ENCODE measurements around the gene MOGAT2. TPM values are rescaled to one million over a fixed set of nuclear protein-coding genes. Genes with fewer than 3 reads are reported as not detected.
"Not testable (repeated sequence)": the region's sequence is repeated elsewhere in the genome, so short reads cannot be mapped to it uniquely, and the experiment has no call there.

Gene MOGAT2
- under 1 TPM; 0.26 to 0.38 TPM for total RNA-seq
- long read RNA-seq = 0 reads

DNA sequence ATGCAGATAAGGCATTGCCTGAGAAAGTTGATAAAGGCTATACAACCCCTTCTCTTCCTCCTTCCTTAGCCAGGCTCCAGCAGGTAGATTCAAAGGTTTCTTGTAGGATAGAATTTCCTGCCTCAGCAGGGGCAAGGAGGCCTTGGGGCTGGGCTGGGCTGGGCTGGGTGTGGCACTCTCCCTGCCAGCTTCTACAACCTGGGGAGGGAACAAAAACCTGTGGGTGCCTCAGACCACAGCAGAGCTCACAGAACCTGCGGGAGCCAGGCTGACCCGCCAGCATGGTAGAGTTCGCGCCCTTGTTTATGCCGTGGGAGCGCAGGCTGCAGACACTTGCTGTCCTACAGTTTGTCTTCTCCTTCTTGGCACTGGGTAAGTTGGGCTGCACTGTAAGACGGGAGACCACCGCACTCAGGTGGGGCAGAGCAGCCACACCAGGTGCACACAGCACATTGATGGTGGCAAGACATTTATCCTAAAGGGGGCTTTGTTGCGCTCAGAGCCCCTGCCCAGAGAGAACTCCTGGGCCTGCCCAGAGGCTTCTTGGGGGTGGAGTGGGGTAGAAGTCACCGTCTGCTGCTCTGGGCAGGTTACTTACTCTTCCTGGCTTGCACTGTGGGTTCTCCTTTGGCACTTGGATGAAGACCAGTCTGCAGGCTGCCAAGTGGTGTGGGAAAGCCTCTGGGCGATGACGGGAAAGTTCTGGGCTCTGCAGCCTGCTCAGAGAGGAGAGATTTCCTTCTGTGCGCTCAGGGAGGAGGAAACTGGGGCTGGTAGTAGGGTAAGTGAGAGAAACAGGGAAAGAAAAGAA, at the start of gene MOGAT2:
MOGAT2 (plus strand) TSS at position 231 of the 811 bp plus-strand sequence; CDS start at position 282, 51 bp downstream.
- DNase-seq = no peak
- intact Hi-C loops (cut with DNase I) = no loop called here
- peak in 1 of 2 donors; percentile 70 for ATAC-seq

DNA sequence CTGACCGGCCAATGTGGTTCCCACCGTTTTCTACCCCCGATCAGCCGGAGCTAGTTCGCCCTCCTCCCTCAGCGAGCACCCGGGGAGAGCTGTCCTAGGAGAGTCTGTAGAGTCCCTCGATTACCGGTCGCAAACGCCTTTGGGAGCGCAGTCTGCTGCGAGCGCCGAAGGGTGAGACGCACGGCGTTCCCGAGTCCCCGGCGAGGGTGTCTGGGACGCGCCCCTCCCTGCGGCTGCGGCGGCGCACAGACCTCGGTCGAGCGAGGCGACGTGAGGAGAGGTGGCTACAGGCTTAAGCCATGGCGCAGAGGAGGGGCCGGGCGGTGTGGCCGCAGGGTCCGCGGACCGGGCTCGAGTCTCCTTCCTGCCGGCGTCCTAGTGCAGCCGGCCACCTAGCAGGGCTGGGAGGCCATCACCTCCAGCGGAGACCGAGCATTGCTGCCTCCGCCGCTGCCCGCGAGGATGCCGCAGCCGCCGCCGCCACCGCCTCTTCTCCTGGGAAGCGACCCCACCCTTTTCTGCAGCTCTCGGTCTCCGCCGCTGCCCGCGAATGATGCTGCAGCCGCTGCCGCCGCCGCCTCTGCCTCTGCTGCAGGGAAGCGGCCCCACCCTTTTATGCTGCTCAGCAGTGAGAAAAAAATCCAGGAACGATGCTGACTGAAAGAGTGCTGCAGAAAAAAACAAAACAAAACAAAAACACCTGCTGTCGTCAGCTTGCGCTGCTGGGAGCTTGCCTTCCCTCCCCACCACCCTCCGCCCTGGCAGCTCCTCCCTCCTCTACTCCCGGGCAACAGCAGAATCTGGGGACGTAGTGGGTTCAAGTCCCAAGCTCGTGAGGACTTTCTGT, 49.0 kb upstream of the MOGAT2 start, which contains the start of gene MAP6:
MAP6 (minus strand) TSS at position 588 of the 847 bp plus-strand sequence. CDS start 669 bp downstream, outside the sequence.
- peak; percentile 23 to 71 for ATAC-seq
- DNase-seq = peak; percentile 50
- intact Hi-C loops (cut with DNase I) = no loop called here

DNA sequence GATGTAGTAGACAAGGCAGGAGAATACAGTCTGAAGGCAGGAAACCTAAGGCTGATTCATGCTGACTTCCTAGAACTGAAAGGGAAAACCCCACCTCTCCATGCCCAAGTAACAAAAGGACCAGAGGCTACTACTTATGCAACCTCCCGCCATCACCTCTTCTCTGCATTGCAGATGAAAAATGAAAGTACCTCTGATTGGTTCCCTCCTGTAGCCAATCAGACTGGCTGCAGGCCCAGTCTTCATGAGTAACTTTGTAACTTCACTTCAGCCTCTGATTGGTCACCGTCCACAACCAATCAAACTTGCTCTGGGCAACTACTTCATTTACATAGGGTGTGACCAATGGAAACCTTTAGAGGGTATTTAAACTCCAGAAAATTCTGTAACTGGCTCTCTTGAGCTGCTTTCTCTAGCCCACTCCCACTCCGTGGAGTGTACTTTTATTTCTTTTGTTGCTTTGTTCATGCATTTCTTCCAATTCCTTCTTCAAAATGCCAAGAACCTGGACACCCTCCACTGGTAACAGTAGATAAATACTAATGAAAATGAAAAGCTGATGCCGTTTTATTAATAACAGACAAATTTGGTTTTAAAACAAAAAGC, 43.6 kb upstream of the MOGAT2 start:
- ATAC-seq (no peak), DNase-seq (no peak)
- intact Hi-C loops (cut with DNase I) = no loop called here

DNA sequence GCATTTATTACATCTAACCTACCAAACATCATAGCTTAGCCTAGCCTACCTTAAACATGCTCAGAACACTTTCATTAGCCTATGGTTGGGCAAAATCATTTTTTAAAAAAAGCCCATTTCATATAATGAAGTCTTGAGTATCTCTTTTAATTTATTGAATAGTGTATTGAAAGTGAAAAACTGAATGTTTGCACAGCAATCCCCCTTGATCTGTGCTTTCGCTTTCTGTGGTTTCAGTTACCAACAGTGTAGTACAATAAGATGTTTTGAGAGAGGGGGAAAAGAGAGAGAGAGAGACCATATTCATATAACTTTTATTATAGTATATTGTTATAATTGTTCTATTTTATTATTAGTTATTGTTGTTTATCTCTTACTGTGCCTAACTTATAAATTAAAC, 40.4 kb upstream of the MOGAT2 start:
- ATAC-seq = no peak
- intact Hi-C loops (cut with DNase I) = no loop called here
- no peak for DNase-seq

DNA sequence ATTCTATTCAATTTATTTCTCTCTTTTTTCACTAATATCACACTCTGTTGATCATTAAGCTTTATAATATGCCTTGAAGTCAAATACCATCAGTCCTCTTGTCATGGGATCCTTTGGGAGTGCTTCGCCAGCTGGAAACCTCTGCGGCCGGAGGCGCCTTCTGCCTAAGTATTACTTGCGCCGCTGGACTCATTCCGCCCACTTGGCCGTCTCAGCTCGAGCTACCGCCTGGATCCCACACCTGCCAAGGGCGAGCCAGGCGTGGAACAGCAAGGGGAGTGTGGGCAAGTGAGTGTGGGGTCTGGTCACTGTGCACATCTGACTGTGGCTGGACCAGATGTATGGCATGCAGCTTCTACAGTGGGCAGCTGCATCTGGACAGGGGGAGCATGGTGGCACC, 39.7 kb upstream of the MOGAT2 start:
- intact Hi-C loops (cut with DNase I) = no loop called here
- DNase-seq (no peak), ATAC-seq (no peak)

DNA sequence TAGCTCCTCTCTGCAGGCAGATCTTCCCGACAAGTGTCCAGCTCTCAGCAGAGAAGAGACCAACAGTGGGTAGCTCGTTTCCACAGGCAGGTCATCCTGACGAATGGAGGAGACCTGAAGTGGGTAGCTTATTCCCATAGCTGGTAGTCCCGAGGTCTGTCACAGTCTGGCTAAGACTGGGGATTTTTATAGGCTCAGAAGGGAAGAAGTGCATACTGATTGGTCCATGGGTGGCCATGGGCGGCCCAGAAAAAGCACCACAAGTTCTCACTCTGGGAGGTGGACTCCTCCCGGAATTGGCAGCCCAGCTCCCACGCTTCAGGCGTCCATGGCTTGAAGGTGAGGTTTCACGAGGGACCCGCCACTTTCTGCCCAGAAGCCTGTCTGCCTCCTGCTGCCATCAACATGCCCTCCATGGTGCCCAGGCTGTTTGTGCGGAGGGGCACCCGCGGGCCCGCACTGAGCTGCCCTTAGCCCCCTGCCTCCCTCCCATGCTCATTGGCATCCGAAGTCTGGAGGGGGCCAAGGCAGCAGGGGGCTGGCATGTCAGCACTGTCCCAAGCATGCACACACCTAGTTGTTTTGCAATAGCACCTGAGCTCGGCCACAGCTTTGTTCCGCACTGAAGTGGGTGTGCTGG, 38.9 kb upstream of the MOGAT2 start:
- no peak for ATAC-seq
- no peak for DNase-seq
- intact Hi-C loops (cut with DNase I) = no loop called here

DNA sequence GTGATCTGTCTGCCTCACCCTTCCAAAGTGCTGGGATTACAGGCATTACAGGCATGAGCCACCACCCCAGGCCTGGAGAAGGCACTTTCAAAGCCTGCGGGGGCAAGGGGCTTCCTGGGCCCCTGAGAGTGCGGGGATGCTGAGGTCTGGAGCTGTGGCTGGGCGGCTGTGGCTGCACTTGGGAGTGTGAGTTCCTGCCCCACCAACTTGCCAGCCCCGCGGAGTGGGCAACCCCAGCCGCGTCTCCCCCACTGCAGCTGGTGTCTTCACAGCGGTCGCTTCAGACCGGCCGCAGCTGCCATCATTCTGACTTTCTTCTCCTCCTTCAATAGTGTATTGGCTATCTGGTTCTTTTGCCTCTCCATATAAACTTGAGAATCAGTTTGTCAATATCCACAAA, 38.1 kb upstream of the MOGAT2 start:
- no peak for DNase-seq
- intact Hi-C loops (cut with DNase I) = no loop called here
- ATAC-seq = no peak

DNA sequence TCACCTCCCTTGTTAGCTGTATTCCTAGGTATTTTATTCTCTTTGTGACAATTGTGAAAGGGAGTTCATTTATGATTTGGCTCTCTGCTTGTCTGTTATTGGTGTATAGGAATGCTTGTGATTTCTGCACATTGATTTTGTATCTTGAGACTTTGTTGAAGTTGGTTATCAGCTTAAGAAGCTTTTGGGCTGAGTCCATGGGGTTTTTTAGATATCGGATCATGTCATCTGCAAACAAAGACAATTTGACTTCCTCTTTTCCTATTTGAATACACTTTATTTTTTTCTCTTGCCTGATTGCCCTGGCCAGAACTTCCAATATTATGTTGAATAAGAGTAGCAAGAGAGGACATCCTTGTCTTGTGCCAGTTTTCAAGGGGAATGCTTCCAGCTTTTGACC, 33.8 kb upstream of the MOGAT2 start:
- intact Hi-C loops (cut with DNase I); ATAC-seq; DNase-seq: not testable (repeated sequence)

DNA sequence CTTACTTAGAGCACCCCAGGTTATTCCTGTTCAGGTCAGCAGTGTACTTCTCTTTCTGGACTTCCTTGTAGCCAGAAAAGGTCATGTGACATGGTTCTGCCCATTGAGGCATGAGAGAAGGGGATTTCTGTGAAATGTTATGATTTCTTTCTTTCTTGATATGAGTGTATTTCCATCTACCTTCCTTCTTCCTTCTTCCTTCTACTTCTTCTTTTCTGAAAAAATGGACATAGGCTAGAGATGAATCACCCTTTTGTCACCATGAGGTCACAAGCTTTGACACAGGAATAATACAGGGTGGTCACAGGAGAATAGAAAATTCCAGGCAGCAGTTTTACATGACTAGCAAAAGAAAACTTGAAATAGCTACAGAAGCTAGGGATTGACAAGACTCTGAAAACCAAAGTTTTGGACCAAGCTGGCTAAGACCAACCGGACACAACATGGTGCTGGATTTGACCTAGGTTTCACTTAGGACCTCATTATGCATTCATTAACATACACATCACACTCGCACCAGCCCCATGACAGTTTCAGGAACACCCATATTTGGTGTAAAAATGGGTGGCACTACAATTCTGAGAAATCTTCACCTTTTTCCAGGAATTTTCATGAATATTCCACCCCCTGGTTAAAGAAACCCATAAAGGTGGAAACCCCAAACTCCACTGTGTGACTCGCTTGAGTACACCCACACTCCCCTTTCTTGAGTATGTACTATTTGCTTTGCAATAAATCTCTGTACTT, 27.6 kb upstream of the MOGAT2 start:
- no peak for DNase-seq
- intact Hi-C loops (cut with DNase I) = no loop called here

DNA sequence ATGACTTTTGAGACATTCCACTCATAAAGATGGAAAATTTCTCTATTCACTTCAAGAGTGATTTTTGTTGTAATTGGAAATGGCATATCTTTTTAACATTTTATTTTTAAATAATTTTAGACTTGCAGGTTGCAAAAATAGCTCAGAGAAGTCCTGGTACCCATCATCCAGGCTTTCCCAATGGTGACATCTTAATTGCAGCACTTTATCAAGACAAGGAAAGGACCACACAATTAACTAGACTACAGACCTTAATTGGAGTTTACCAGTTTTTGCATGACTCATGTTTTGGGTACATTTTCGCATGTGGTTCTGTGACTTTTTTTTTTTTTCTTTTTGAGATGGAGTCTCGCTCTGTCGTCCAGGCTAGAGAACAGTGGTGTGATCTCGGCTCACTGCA, 25.8 kb upstream of the MOGAT2 start:
- DNase-seq (no peak), ATAC-seq (no peak)
- intact Hi-C loops (cut with DNase I) = no loop called here

More for the DNA sequence above, 27.6 kb upstream of the MOGAT2 start:
- ATAC-seq = no peak

DNA sequence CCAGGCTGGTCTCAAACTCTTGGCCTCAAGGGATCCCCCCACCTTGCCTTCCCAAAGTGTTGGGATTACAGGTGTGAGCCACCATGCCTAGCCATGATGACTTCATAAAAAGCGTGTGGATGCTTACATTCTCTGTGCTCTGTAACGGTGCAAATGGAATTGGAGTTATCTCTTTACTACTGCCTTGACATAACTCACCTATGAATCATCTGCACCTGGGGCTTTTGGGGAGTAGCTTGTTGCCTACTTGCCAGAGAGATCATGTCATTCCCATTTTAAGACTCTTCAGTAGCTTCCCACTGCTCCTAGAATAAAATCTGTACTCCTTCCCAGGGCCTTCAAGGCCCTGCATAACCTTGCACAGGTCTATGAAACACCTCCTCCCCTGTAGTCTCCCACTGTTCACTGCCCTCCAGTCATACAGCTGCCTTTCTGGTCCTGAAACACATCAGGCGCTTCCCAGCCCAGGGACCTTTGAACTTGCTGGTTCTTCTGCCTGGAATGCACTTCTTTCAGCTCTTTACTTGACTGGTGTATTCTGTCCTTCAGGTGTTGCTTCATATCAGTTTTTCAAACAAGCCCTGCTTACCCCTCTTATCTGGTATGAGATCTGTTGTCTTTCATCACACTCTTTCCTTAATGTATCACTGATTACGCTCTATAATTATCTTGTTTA, 19.6 kb upstream of the MOGAT2 start:
- ATAC-seq = peak in 1 of 2 donors; percentile 69
- intact Hi-C loops (cut with DNase I) = no loop called here
- DNase-seq = no peak

DNA sequence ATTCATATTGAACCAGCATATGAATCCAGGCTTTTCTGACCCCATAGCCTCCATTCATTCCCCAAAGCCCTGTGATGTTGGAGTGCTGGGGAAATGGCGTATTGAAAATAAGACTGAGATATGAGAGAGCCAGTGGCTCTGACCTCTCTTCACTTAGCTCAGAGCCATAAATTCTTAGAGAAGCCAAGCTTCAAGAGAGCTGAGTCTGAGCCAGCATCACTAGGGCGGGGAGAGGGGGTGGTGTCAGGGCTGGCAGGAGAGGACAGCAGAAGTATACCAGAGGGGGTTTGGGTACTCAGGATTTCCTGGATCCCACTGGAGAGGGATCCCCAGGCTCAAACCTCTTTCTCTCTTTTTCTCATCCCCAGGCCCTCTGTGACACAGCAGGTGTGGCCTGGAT, 16.7 kb upstream of the MOGAT2 start:
- intact Hi-C loops (cut with DNase I) = no loop called here
- peak; percentile 76 to 88 for ATAC-seq
- DNase-seq = no peak

DNA sequence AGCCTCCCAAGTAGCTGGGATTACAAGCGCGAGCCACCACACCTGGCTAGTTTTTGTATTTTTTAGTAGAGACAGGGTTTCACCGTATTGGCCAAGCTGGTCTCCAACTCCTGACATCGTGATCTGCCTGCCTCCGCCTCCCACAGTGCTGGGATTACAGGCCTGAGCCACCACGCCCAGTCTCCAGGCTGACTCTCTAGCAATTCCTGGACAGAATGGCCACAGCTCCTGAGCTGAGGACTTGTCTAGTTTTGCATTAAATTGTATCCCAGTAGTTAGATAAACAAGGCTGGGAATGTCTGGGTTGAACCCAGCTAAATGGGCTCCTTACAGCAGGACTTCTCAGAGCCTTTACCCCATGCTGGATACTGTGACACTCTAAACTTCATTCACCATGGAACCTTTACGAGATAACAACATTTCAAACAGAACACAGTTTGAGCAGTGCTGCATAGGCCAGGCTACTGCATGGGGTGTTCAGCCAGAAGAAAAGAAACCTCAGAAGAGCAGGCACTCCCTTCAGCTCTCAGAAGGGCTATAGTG, 13.9 kb upstream of the MOGAT2 start:
- intact Hi-C loops (cut with DNase I) = no loop called here
- ATAC-seq (no peak), DNase-seq (no peak)

DNA sequence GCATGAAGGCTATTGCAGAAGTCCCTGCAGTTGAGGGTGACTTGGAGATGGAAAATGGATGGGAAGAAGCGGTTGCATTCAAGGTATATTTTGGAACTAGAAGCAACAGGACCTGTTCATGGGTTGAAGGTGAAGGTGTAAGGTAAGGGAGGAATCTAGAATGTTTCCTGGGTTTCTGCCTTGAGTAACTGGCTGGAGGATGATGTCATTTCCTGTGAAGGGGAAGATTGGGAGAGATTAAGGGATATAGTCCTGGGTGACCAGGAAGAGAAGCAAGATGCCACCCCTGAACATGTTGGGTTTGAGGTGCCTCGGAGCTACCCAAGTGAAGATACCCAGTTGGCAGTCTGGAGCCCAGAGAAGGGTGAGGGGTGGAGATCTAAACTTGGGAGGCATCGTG, 12.1 kb upstream of the MOGAT2 start:
- ATAC-seq (no peak), DNase-seq (no peak)
- intact Hi-C loops (cut with DNase I) = no loop called here

DNA sequence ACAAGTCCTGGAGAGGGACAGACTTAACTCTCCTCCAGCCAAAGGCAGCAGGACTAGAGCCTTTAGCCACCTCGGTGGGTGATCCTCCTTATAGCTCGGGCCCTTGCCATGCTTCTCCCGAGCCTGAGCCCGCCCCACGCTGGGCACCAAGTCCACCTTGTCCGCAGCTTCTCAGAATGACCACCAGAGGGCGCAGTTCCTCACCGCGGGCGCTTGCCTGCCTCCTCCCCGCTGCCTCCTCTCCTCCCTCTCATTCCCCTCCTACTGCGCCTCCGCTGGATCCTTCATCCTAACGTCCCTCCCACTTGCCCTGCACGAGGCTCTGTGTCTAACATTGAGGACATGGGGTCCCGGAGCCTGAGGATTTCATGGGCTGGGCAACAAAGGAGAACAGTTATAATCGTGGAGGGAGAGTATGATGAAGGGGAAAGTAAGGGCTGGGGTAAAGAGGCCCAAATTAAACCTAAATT, 11.3 kb upstream of the MOGAT2 start:
- intact Hi-C loops (cut with DNase I) = no loop called here
- ATAC-seq = peak; percentile 96 to 97
- peak; percentile 80 for DNase-seq

DNA sequence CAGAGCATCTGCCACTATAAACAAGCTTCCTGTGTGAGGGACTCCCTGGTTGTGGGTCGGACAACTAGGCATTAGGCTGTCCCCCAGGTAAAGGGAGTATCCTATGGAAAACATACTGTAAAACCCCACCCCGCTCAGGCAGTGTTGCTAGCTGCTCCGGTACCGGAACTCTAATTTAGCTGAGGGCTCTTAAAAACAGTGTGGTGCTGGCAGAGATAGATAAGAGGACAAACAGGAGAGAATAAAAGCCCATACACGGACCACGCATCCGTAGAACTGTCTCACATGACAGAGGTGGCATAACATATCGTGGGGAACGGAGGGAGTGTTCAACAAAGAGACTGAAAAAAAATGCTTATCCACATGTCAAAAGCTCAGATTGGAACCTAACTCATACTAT, 3.4 kb upstream of the MOGAT2 start:
- intact Hi-C loops (cut with DNase I) = no loop called here
- ATAC-seq (no peak), DNase-seq (no peak)

DNA sequence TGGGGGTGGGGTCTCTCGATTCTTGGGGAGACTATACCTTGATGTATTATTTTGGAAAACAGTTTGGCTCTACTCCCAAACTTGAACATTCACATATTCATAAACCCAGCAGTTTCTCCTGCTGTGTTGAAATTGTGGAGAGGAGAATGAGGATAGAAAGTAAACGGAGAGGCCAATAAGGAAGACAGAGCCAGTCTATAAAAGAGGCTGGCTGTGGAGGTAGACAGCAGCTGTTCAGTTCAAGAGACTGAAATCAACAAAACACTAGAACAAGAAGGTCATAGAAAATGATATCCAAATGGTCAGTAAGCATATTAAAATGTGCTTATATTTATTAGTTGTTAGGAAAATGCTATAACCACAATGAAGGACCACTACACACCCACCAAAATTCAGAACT, 1.9 kb upstream of the MOGAT2 start:
- no peak for ATAC-seq

DNA sequence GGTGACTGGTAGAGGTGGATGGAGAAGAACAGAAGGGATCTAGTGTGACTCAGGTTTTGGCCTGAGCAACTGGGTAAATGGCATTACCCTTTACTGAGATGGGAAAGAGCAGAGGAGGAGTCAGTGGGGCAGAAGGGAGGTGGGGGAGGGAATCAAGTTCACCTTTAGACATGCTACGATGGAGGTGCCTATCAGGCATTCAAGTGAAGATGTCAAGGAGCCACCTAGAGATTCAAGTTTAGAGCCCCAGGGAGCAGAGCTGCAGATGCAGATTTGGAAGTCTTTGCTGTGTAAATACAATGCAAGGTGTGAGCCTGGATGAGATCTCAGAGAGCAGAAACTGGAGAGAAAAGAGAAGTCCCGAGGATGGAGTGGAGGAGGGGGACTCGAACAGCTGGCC, 979 bp upstream of the MOGAT2 start:
- no peak for DNase-seq
- intact Hi-C loops (cut with DNase I) = no loop called here
- no peak for ATAC-seq

More for the DNA sequence above, 1.9 kb upstream of the MOGAT2 start:
- intact Hi-C loops (cut with DNase I) = no loop called here
- DNase-seq = no peak

Measured in left cardiac atrium (tissue), 4 donors.